Right atrium auricular region (tissue), 2 donors: Measurements from ENCODE around the gene TMEM200C. TPM values are rescaled to one million over a fixed set of nuclear protein-coding genes. Genes with fewer than 3 reads are reported as not detected.
"Not testable (repeated sequence)": the region's sequence is repeated elsewhere in the genome, so short reads cannot be mapped to it uniquely, and the experiment has no call there.

ENCODE experiments used
- DNase-seq: peaks from one replicate; pipeline ENCODE4 v3.0.0-alpha.2; 2019; ENCODE audit warnings: low spot score
- H3K27ac ChIP-seq, 2 donors: fragments of 200-600 bp; sonication (generic); 1 replicate in 1 of 2; 2 replicates in 1 of 2; pipeline ENCODE4 v1.5.1; 2016 to 2019
- H3K27me3 ChIP-seq, 2 donors: fragments of 200-600 bp; sonication (generic); one replicate each; pipeline versions ENCODE4 v1.5.1 to v1.6.0; 2017 to 2019
- H3K36me3 ChIP-seq: fragments of 200-600 bp; sonication (generic); one replicate; pipeline ENCODE4 v1.5.1; 2016
- H3K4me1 ChIP-seq, 2 donors: fragments of 200-600 bp; sonication (generic); one replicate each; pipeline versions ENCODE4 v1.5.1 to v1.6.0; 2017 to 2019
- H3K4me3 ChIP-seq, 2 donors: fragments of 200-600 bp; sonication (generic); 1 replicate in 1 of 2; 2 replicates in 1 of 2; pipeline ENCODE4 v1.5.1; 2017 to 2019; ENCODE audit warnings: mild to moderate bottlenecking in 1 of 2, moderate library complexity in 1 of 2
- H3K9me3 ChIP-seq, 2 donors: fragments of 200-600 bp; sonication (generic); one replicate each; pipeline ENCODE4 v1.5.1; 2019
- total RNA-seq, 2 donors: library from RNA; depleted of rRNA; stranded (reverse); fragments of >200 nt; gene quantifications; one replicate each; pipeline ENCODE4 v1.1.0, GENCODE V29; 2016
- TF ChIP-seq, protein P1 (sequence below), 2 donors: fragments of 200-600 bp; sonication (generic); IDR thresholded peaks; one replicate each; pipeline ENCODE4 v1.5.1; 2019; ENCODE audit warnings: antibody characterized with exemption in 2 of 2

TMEM200C gene
- total RNA-seq, 2 donors from 2014 or later, result 0.26 to 4.4 TPM

DNA sequence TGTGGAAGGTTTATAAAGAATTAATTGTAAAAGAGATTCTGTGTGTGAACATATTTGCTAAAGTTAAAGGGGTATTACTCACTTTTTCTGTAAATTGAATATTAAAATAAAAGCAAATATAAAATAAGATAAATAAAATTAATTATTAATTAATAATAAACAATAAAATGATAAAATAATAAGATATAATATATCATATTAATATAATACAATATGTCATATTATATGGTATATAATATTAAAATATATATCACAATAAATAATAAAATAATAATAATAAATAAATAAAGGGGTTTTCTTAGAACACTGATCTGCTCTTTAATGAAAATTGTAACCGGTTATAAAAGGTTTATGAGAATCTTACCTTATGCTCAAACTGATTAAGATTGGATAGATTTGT is 29.8 kb downstream of the TMEM200C start:
- Histone ChIP-seq H3K9me3 (peaks cover 0 to 7% of the 10 kb centered on the region in 2 donors), H3K4me1 (no peaks in the 10 kb centered on the region), H3K36me3 (no peaks in the 10 kb centered on the region), H3K27ac (no peak overlapping the region), H3K4me3 (no peak overlapping the region), H3K27me3 (no peaks in the 10 kb centered on the region)
- no peak for DNase-seq
- TF ChIP-seq, protein P1, sequence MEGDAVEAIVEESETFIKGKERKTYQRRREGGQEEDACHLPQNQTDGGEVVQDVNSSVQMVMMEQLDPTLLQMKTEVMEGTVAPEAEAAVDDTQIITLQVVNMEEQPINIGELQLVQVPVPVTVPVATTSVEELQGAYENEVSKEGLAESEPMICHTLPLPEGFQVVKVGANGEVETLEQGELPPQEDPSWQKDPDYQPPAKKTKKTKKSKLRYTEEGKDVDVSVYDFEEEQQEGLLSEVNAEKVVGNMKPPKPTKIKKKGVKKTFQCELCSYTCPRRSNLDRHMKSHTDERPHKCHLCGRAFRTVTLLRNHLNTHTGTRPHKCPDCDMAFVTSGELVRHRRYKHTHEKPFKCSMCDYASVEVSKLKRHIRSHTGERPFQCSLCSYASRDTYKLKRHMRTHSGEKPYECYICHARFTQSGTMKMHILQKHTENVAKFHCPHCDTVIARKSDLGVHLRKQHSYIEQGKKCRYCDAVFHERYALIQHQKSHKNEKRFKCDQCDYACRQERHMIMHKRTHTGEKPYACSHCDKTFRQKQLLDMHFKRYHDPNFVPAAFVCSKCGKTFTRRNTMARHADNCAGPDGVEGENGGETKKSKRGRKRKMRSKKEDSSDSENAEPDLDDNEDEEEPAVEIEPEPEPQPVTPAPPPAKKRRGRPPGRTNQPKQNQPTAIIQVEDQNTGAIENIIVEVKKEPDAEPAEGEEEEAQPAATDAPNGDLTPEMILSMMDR (IDR thresholded peaks at IDR 0.05), result no peak

DNA sequence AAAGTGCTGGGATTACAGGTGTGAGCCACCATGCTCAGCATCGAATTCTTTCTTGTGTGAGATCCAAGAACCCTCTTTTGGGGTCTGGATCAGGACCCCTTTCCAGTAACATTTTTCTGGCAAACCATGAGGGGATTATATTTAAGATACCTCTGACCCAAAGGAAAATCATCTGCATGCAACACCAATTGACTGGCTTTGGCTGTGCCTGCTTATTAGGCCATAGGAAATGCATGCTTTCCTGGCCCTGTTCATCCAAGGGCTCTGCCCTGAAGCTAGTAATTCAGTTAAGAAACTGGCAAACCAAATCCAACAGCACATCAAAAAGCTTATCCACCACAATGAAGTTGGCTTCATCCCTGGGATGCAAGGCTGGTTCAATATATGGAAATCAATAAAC is 33.2 kb downstream of the TMEM200C start:
- not testable (repeated sequence) for H3K36me3 ChIP-seq, H3K4me3 ChIP-seq, H3K9me3 ChIP-seq, H3K4me1 ChIP-seq, H3K27me3 ChIP-seq, H3K27ac ChIP-seq, DNase-seq

DNA sequence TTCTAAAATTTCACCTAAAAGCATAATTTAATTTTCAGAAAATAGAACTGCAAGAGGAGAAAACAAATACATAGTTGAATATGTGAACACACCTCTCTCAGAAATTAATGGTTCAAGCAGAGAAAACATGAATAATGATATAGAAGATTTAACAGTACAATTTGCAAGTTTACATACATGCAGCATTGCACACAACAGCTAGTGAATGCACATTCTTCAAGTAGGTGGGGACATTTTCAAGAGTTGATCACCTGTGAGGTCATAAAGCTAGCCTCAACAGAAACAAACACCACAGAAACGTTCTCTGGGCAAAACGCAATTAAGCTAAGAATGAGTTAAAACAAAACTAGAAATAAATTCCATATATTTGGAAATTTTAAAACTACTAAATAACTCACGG is 38.1 kb downstream of the TMEM200C start:
- TF ChIP-seq, protein P1 (IDR thresholded peaks at IDR 0.05), result no peak
- Histone ChIP-seq H3K27me3 (no peaks in the 10 kb centered on the region), H3K9me3 (peaks cover 0 to 5% of the 10 kb centered on the region in 2 donors), H3K36me3 (no peaks in the 10 kb centered on the region), H3K4me1 (no peaks in the 10 kb centered on the region), H3K4me3 (no peak overlapping the region), H3K27ac (no peak overlapping the region)
- DNase-seq, result no peak

DNA sequence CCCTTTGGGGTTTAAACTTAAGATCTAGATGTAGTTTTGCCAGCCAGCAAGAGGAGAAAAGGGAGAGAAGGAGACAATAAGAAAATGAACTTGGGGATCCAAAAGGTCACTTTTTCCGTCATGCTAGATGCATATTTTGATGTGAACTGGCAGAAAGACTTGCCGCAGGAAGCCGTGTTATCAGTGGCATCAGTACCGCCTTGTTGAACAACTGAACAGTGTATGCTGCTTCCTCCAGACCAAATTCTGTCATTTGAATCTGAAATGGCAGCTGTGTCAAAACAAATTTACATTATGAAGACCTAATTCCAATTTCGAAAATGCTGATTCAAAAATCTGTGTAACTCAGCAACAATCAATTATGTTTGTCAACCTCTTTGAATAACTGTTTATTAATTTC is 42.1 kb downstream of the TMEM200C start:
- H3K9me3 ChIP-seq, result no peaks in the 10 kb centered on the region
- H3K36me3 ChIP-seq, result no peaks in the 10 kb centered on the region
- H3K27ac ChIP-seq, result no peak overlapping the region
- H3K4me3 ChIP-seq, result no peak overlapping the region
- TF ChIP-seq, protein P1 (IDR thresholded peaks at IDR 0.05), result no peak
- no peak for DNase-seq
- H3K4me1 ChIP-seq, result no peaks in the 10 kb centered on the region
- no peaks in the 10 kb centered on the region for H3K27me3 ChIP-seq

DNA sequence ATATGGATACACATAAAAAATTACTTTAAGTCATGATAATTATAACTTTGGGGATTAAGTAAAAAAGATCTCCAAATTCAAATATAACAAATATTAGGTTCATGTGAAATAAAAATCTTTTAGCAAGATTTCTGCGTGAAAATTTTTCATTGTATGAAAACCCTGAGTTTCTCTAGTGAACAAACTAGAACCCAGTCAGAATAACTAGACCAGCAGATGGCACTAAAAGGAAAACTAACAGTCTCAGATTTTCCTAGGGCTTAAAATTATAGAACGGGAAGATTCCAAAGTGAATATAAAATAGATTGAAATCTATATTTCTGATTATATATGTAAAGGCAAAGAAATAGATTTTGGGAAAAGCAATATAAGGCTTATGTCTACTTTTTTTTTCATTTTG is 43.3 kb downstream of the TMEM200C start:
- Histone ChIP-seq H3K9me3 (no peaks in the 10 kb centered on the region), H3K36me3 (no peaks in the 10 kb centered on the region), H3K27ac (no peak overlapping the region), H3K4me1 (no peaks in the 10 kb centered on the region), H3K4me3 (no peak overlapping the region), H3K27me3 (no peaks in the 10 kb centered on the region)
- no peak for DNase-seq
- TF ChIP-seq, protein P1 (IDR thresholded peaks at IDR 0.05), result no peak

DNA sequence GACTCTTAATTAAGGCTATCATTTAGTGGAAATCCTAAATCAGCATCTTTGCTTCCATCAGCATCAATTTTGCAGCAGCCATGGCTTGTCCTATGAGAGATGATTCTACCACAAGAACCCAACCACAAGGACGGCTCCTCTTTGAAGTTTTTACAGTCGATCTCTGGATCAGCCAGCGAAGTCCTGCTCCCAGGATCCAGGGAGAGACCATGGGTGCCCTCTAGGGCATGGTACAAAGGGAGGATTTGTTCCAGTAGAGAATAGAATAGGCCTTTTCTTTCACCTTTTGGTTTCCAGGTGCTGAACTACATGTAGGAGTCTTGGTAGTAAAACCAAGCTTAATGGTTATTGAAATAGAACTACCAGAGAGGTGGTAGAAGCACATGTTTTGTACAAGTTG is 52.7 kb downstream of the TMEM200C start:
- Histone ChIP-seq H3K4me1 (no peaks in the 10 kb centered on the region), H3K36me3 (no peaks in the 10 kb centered on the region), H3K9me3 (no peaks in the 10 kb centered on the region), H3K4me3 (no peak overlapping the region), H3K27me3 (no peaks in the 10 kb centered on the region), H3K27ac (no peak overlapping the region)
- no peak for DNase-seq
- TF ChIP-seq, protein P1 (IDR thresholded peaks at IDR 0.05), result no peak
